Heart left ventricle (tissue), 13 donors: ENCODE measurements around the gene MTFP1.

Experiments used
- CTCF ChIP-seq, 12 donors: fragments of 200-600 bp; sonication (generic) in 4 of 12; IDR thresholded peaks; one replicate each; pipeline versions ENCODE4 v1.5.0 to v1.8.0; 2018 to 2022; ENCODE audit warnings: antibody characterized with exemption in 12 of 12, mild to moderate bottlenecking in 5 of 12
- POLR2A ChIP-seq, 2 donors: fragments of 450-650 bp; IDR thresholded peaks; one replicate each; pipeline ENCODE4 v1.6.1; 2017; ENCODE audit warnings: antibody characterized with exemption in 2 of 2, mild to moderate bottlenecking in 2 of 2, moderate library complexity in 2 of 2
- donor health status: ischemic (EF 13 %, LVEDD 7.1; RV severe dilation, severe dysfunction).
- donor health status: DM: no; HTN: yes; CAD: no.
- donor health status: DM: no; HTN: no; CAD: no.
- donor health status: ischemic (EF 25% LVEDD 6.9; RV normal size, moderate dysfunction).
- donor health status: ischemic (EF 25% LVEDD 5.7; RV mildly dilated, moderate dysfunction).
- donor health status: ischemic (EF 35%, LVEDD 5.7; RV mildly dilated, moderate dysfunction).
- donor health status: nonischemic (EF 11% LVEDD 7.7; RV severe dilation, severe dysfunction).
- donor health status: DM: yes; HTN: yes; CAD: no.
- donor health status: PGD.
- donor health status: ischemic (EF 29% LVEDD 5.4; RV normal size, mild dysfunction).
- donor health status: nonischemic (EF 23%, LVEDD 6.1; RV moderate dilation, normal function).

- no peak for TF ChIP-seq CTCF (IDR thresholded peaks at IDR 0.05)
- TF ChIP-seq POLR2A (IDR thresholded peaks at IDR 0.05), result no peak
Measured at GRCh38 chr22:30459181-30460052, 33.8 kb downstream of the MTFP1 start.
